Measurements from ENCODE around the gene ITGA3.

- no peak for TF ChIP-seq YY1 (IDR thresholded peaks at IDR 0.05; ENCODE audit: low read depth)
- no peak for TF ChIP-seq TCF12 (IDR thresholded peaks at IDR 0.05; ENCODE audit: low read depth)
- no peak for TF ChIP-seq MAX (IDR thresholded peaks at IDR 0.05)
- TF ChIP-seq EP300 (IDR thresholded peaks at IDR 0.05; ENCODE audit: borderline replicate concordance) = no peak
- TF ChIP-seq TEAD4 (IDR thresholded peaks at IDR 0.05) = no peak
- TF ChIP-seq TAF1 (IDR thresholded peaks at IDR 0.05; ENCODE audit: low read depth) = no peak
- no peak for TF ChIP-seq CEBPB (IDR thresholded peaks at IDR 0.05)
- no peak for TF ChIP-seq USF1 (IDR thresholded peaks at IDR 0.05)
- TF ChIP-seq FOXM1 (IDR thresholded peaks at IDR 0.05; ENCODE audit: borderline replicate concordance, low read depth) = no peak
- no peak for TF ChIP-seq CREB1 (IDR thresholded peaks at IDR 0.05; ENCODE audit: low read depth)
These were observed 35.3 kb downstream of the ITGA3 start for GRCh38 chr17:50090971-50091917.
